MM.1S (cell line): ENCODE results near the gene PTPRN2.

ENCODE experiments used
- DNase-seq: peaks from one replicate; pipeline ENCODE4 v3.0.0-alpha.2; 2015
- H2AFZ ChIP-seq: fragments of 300-600 bp; sonication (generic); 2 replicates; pipeline ENCODE4 v1.6.0; 2016; ENCODE audit warnings: antibody characterized with exemption, low read length
- H3F3A ChIP-seq: fragments of 300-600 bp; sonication (generic); 2 replicates; pipeline ENCODE4 v1.6.1; 2016; ENCODE audit warnings: mild to moderate bottlenecking, antibody characterized with exemption, low read length, moderate library complexity, mixed read lengths; ENCODE audit not compliant: insufficient read depth
- H3K27ac ChIP-seq: fragments of 300-600 bp; sonication (generic); 2 replicates; pipeline ENCODE4 v1.5.1; 2016; ENCODE audit warnings: mild to moderate bottlenecking, low read length
- H3K27me3 ChIP-seq: fragments of 300-600 bp; sonication (generic); replicated peaks from 2 replicates; pipeline ENCODE4 v1.6.0; 2016; ENCODE audit warnings: low read length; ENCODE audit not compliant: insufficient read depth
- H3K36me3 ChIP-seq: fragments of 300-600 bp; sonication (generic); replicated peaks from 2 replicates; pipeline ENCODE4 v1.6.1; 2016; ENCODE audit warnings: mild to moderate bottlenecking, low read length, mixed read lengths; ENCODE audit not compliant: insufficient read depth
- H3K4me1 ChIP-seq: fragments of 300-600 bp; sonication (generic); 2 replicates; pipeline ENCODE4 v1.6.1; 2016; ENCODE audit warnings: low read length, mixed read lengths
- H3K4me2 ChIP-seq: fragments of 300-600 bp; sonication (generic); 2 replicates; pipeline ENCODE4 v1.6.0; 2016; ENCODE audit warnings: low read depth, low read length
- H3K4me3 ChIP-seq: fragments of 300-600 bp; sonication (generic); 2 replicates; pipeline ENCODE4 v1.5.1; 2016; ENCODE audit warnings: low read length, mixed read lengths
- H3K79me2 ChIP-seq: fragments of 300-600 bp; sonication (generic); 2 replicates; pipeline ENCODE4 v1.6.1; 2016; ENCODE audit warnings: mixed run types, low read length, mixed read lengths
- H3K9ac ChIP-seq: fragments of 300-600 bp; sonication (generic); 2 replicates; pipeline ENCODE4 v1.6.1; 2016; ENCODE audit warnings: low read length, mixed read lengths
- H3K9me2 ChIP-seq: fragments of 300-600 bp; sonication (generic); replicated peaks from 2 replicates; pipeline ENCODE4 v1.6.1; 2016; ENCODE audit warnings: mild to moderate bottlenecking, low read length, mixed read lengths; ENCODE audit not compliant: insufficient read depth
- H3K9me3 ChIP-seq: fragments of 300-600 bp; sonication (generic); replicated peaks from 2 replicates; pipeline ENCODE4 v1.6.1; 2016; ENCODE audit warnings: mild to moderate bottlenecking, low read length, mixed read lengths; ENCODE audit not compliant: insufficient read depth
- H4K20me1 ChIP-seq: fragments of 300-600 bp; sonication (generic); 2 replicates; pipeline ENCODE4 v1.6.1; 2016; ENCODE audit warnings: mild to moderate bottlenecking, low read length, moderate library complexity, mixed read lengths; ENCODE audit not compliant: insufficient read depth
- EZH2 ChIP-seq: fragments of 300-600 bp; sonication (generic); optimal IDR thresholded peaks from 2 replicates; pipeline ENCODE3; 2017; ENCODE audit warnings: low read depth, mild to moderate bottlenecking, antibody characterized with exemption, low read length, mixed read lengths
- EZH2phosphoT487 ChIP-seq: fragments of 300-600 bp; sonication (generic); IDR thresholded peaks from 2 replicates; pipeline ENCODE4 v1.6.1; 2018; ENCODE audit warnings: antibody characterized with exemption, low read length
- TF ChIP-seq, protein P1 (sequence below): fragments of 300-600 bp; sonication (generic); IDR thresholded peaks from 2 replicates; pipeline ENCODE4 v1.5.1; 2016; ENCODE audit warnings: antibody characterized with exemption, low read length, mixed read lengths

PTPRN2 gene

DNA sequence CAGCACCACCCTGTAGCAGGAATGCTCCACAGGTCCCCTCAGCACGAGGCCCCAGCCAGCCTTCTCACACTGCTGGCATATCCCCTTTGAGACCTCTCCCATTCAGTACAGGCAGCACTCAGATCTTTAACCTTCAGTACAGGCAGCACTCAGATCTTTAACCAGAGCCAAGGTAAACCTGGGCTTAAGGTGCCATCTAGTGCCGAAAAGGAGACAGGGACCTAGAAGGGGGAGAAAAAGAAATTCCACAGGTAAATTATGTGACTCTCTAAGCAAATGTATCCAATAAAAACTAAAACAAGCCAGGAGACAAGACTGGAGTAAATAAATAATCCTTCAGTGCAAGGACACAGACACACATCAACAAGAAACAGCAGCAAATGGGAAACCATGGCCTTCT lies 358.6 kb downstream of the PTPRN2 start:
- Histone ChIP-seq H3K79me2 (no peaks in the 10 kb centered on the region), H3K27me3 (peaks cover 61% of the 10 kb centered on the region), H3K27ac (no peak overlapping the region), H3K36me3 (no peaks in the 10 kb centered on the region), H3F3A (no peaks in the 10 kb centered on the region), H3K4me2 (no peak overlapping the region), H3K9me3 (no peaks in the 10 kb centered on the region), H3K9ac (no peak overlapping the region), H2AFZ (no peak overlapping the region), H3K4me1 (no peaks in the 10 kb centered on the region), H4K20me1 (no peaks in the 10 kb centered on the region), H3K4me3 (no peak overlapping the region), H3K9me2 (no peaks in the 10 kb centered on the region)
- peak; percentile 17 for DNase-seq
- TF ChIP-seq EZH2phosphoT487 (no peak), EZH2 (no peak)
- TF ChIP-seq, protein P1, sequence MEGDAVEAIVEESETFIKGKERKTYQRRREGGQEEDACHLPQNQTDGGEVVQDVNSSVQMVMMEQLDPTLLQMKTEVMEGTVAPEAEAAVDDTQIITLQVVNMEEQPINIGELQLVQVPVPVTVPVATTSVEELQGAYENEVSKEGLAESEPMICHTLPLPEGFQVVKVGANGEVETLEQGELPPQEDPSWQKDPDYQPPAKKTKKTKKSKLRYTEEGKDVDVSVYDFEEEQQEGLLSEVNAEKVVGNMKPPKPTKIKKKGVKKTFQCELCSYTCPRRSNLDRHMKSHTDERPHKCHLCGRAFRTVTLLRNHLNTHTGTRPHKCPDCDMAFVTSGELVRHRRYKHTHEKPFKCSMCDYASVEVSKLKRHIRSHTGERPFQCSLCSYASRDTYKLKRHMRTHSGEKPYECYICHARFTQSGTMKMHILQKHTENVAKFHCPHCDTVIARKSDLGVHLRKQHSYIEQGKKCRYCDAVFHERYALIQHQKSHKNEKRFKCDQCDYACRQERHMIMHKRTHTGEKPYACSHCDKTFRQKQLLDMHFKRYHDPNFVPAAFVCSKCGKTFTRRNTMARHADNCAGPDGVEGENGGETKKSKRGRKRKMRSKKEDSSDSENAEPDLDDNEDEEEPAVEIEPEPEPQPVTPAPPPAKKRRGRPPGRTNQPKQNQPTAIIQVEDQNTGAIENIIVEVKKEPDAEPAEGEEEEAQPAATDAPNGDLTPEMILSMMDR, result peak; percentile 40

DNA sequence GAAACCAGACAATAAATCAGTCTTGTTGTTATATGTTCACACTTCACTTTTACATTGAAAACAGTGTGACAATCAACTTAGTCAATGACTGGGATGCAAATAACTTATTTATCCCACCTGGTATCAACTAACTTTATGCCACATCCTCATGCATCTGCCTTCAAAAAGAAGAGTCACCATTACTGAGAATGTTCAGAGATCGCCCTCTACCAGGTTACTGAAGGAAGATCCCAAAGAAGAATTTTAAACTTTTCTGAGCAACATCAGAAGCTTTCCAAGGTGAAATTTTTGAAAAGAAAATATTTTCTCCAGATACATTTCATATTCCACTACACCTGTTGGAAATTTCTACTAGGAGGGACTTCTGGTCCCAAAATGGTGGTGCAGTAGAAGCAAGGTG lies 359.5 kb downstream of the PTPRN2 start:
- no peaks in the 10 kb centered on the region for H3K36me3 ChIP-seq
- no peak overlapping the region for H3K27ac ChIP-seq
- no peak overlapping the region for H2AFZ ChIP-seq
- H3K4me1 ChIP-seq, result no peaks in the 10 kb centered on the region
- peaks cover 60% of the 10 kb centered on the region for H3K27me3 ChIP-seq
- H3K4me3 ChIP-seq, result no peak overlapping the region
- H3K4me2 ChIP-seq, result no peak overlapping the region
- H4K20me1 ChIP-seq, result no peaks in the 10 kb centered on the region
- H3K79me2 ChIP-seq, result no peaks in the 10 kb centered on the region
- no peaks in the 10 kb centered on the region for H3K9me2 ChIP-seq
- no peaks in the 10 kb centered on the region for H3K9me3 ChIP-seq
- H3F3A ChIP-seq, result no peaks in the 10 kb centered on the region
- no peak overlapping the region for H3K9ac ChIP-seq
- TF ChIP-seq EZH2phosphoT487 (no peak), EZH2 (no peak)
- TF ChIP-seq, protein P1, result no peak
- DNase-seq, result no peak

DNA sequence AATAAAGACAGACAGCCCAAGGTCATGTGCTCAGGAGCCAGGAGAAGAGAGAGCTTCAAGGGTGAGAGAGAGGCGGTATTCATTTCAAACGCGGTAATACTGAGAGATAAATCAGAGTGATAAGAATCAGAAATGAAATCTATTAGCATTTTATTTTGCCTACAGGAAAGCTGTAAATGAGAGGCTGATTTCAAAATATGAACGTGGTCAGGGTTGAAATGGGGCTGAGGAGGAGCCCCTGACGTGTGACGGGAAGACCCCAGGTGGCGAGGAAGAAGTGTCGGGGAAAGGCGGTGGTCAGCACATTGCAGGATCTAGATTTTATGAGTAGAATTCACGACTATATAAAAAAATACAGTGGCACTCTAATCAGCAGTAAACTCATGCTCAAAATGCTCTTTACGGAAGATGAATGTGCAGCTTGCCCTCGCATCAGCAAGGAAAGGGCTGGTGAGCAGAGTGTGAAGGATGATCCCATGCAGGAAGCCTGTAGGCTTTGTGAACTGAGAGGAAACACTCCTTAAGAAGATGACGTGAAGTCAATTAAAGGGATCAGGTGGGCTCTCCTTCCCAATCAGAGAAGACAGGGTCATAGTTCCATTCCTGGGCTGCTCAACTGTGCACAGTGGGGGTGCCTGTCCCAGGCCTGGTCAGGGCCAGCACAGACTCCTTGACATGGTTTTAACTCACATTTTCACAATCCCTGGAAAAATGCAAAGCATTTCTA lies 360.2 kb downstream of the PTPRN2 start:
- Histone ChIP-seq H3K36me3 (no peaks in the 10 kb centered on the region), H3K4me1 (no peaks in the 10 kb centered on the region), H3K4me2 (no peak overlapping the region), H3K27me3 (peaks cover 60% of the 10 kb centered on the region), H3K9ac (no peak overlapping the region), H3K79me2 (no peaks in the 10 kb centered on the region), H3F3A (no peaks in the 10 kb centered on the region), H3K9me3 (no peaks in the 10 kb centered on the region), H2AFZ (no peak overlapping the region), H3K27ac (no peak overlapping the region), H4K20me1 (no peaks in the 10 kb centered on the region), H3K4me3 (no peak overlapping the region), H3K9me2 (no peaks in the 10 kb centered on the region)
- TF ChIP-seq, protein P1, result no peak
- TF ChIP-seq EZH2, result no peak
- TF ChIP-seq EZH2phosphoT487, result no peak
- DNase-seq, result no peak
